Caki2 (cell line): ENCODE data around the gene ADK. TPM values are rescaled to one million over a fixed set of nuclear protein-coding genes. Genes with fewer than 3 reads are reported as not detected.
"Not testable (repeated sequence)": the region's sequence is repeated elsewhere in the genome, so short reads cannot be mapped to it uniquely, and the experiment has no call there.

Source experiments
- DNase-seq: peaks from one replicate; pipeline ENCODE4 v3.0.0-alpha.2; 2015; ENCODE audit warnings: low read depth
- in situ Hi-C: cut with HindIII; loops from 2 replicates; pipeline ENCODE4 v1.10.0; 2016; ENCODE audit warnings: low sequenced_read_pairs, low pct_unique_long_range_greater_than_20kb, mixed read lengths
- total RNA-seq: library from RNA; depleted of rRNA; stranded (reverse); fragments of >200 nt; shearing (Covaris generic); gene quantifications from 2 replicates; pipeline ENCODE4 v1.2.3, GENCODE V29; 2014; ENCODE audit warnings: low replicate concordance

Gene ADK
- total RNA-seq, 1 experiment from 2014 or later: 26.5 TPM

GRCh38 chr10:74213571-74214162 is 62.6 kb downstream of the ADK start:
- DNase-seq: peak; percentile 8
- in situ Hi-C loops: no loop called here

- in situ Hi-C loops, DNase-seq: not testable (repeated sequence)
Measured at GRCh38 chr10:74217110-74217509, 66.1 kb downstream of the ADK start.

GRCh38 chr10:74222467-74222866 is 71.4 kb downstream of the ADK start:
- DNase-seq, in situ Hi-C loops: not testable (repeated sequence)

- DNase-seq: peak; percentile 57
- in situ Hi-C loops: no loop called here
Measured at GRCh38 chr10:74223755-74224529, 72.9 kb downstream of the ADK start.

- DNase-seq: peak; percentile 33
- in situ Hi-C loops: no loop called here
Measured at GRCh38 chr10:74227697-74228424, 76.8 kb downstream of the ADK start.

- in situ Hi-C loops: no loop called here
- peak; percentile 67 for DNase-seq
Measured at GRCh38 chr10:74231375-74231774, 80.4 kb downstream of the ADK start.

- no peak for DNase-seq
- in situ Hi-C loops: no loop called here
Measured at GRCh38 chr10:74233281-74233680, 82.3 kb downstream of the ADK start.

GRCh38 chr10:74234569-74234968 is 83.5 kb downstream of the ADK start:
- in situ Hi-C loops: no loop called here
- no peak for DNase-seq

- in situ Hi-C loops: no loop called here
- DNase-seq: no peak
Measured at GRCh38 chr10:74238031-74238431, 87.0 kb downstream of the ADK start.

- DNase-seq: no peak
- in situ Hi-C loops: no loop called here
Measured at GRCh38 chr10:74238516-74238915, 87.5 kb downstream of the ADK start.

GRCh38 chr10:74243067-74243466 is 92.0 kb downstream of the ADK start:
- no peak for DNase-seq
- in situ Hi-C loops: no loop called here

GRCh38 chr10:74244097-74244685 is 93.2 kb downstream of the ADK start:
- no peak for DNase-seq
- in situ Hi-C loops: no loop called here

GRCh38 chr10:74244807-74245206 is 93.8 kb downstream of the ADK start:
- in situ Hi-C loops: no loop called here
- no peak for DNase-seq

GRCh38 chr10:74246495-74246894 is 95.5 kb downstream of the ADK start:
- no peak for DNase-seq
- in situ Hi-C loops: no loop called here

- in situ Hi-C loops: no loop called here
- DNase-seq: no peak
Measured at GRCh38 chr10:74249865-74250264, 98.8 kb downstream of the ADK start.

- in situ Hi-C loops: no loop called here
- DNase-seq: no peak
Measured at GRCh38 chr10:74255214-74255613, 104.2 kb downstream of the ADK start.

GRCh38 chr10:74255888-74256357 is 104.9 kb downstream of the ADK start:
- in situ Hi-C loops: no loop called here
- no peak for DNase-seq

- in situ Hi-C loops: no loop called here
- no peak for DNase-seq
Measured at GRCh38 chr10:74262856-74263255, 111.8 kb downstream of the ADK start.

GRCh38 chr10:74263996-74264395 is 113.0 kb downstream of the ADK start:
- DNase-seq: no peak
- in situ Hi-C loops: no loop called here
